ENCODE data around the gene TMEM170B. TPM values are rescaled to one million over a fixed set of nuclear protein-coding genes. Genes with fewer than 3 reads are reported as not detected.

The TMEM170B gene
- polyA plus RNA-seq, 1 donor (not counting 4 experiments of a cell fraction or from before 2014, with no cell fraction given), result 0.08 TPM

DNA sequence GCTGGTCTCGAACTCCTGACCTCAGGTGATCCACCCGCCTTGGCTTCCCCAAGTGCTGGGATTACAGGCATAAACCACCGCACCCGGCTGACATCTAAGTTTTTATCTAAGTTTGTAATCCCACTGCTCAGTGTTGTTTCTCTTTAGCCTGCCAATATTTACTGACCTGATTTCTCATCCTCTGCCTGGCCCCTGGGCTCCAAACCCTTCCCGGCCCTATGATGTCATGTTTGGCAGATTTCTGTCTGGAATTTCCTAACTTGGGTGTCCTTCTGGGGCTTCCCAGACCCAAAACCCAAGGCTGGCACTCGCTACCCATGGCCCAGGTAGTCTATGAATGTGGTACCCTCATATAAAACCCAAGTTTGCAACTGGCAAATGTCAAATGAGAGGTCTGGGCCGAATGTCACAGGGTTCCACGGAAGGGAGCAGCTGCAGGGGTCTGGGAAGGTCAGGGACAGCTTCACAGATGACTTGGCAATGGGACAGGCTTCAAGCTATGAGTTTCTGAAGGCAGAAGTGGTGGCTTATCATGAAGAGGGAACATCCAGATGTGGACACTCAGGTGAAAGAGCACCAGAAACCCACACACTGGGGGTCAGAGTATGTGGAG, 54.9 kb downstream of the TMEM170B start:
- Histone ChIP-seq H3K79me2 (ENCODE audit: control insufficient read depth, insufficient read depth, low read length) (no peaks in the 10 kb centered on the region), H3K4me1 (ENCODE audit: control insufficient read depth, extremely low read depth, insufficient read depth, low read length) (peaks cover 3% of the 10 kb centered on the region), H3K27me3 (ENCODE audit: control insufficient read depth, extremely low read depth, insufficient read depth, low read length) (no peaks in the 10 kb centered on the region), H3K27ac (ENCODE audit: control insufficient read depth, insufficient read depth, low read length) (no peak overlapping the region), H3K36me3 (ENCODE audit: control insufficient read depth in 2 of 2, extremely low read depth in 1 of 2, insufficient read depth in 2 of 2, low read length in 2 of 2) (no peaks in the 10 kb centered on the region), H3K4me2 (ENCODE audit: control insufficient read depth, extremely low read depth, insufficient read depth, low read depth, low read length) (no peak overlapping the region), H3K9me1 (ENCODE audit: control insufficient read depth, extremely low read depth, insufficient read depth, low read length) (no peaks in the 10 kb centered on the region), H3K9ac (ENCODE audit: control insufficient read depth, extremely low read depth, insufficient read depth, low read length) (no peak overlapping the region), H3K9me3 (ENCODE audit: control insufficient read depth, low read depth, low read length) (no peaks in the 10 kb centered on the region), H2AFZ (ENCODE audit: control insufficient read depth, low read length) (no peak overlapping the region), H4K20me1 (ENCODE audit: control insufficient read depth, extremely low read depth, insufficient read depth, low read length) (no peaks in the 10 kb centered on the region), H3K4me3 (ENCODE audit: control insufficient read depth in 2 of 3, extremely low read depth in 1 of 3, insufficient read depth in 2 of 3, low read depth in 1 of 3, low read length in 3 of 3) (no peak overlapping the region)
- dilution Hi-C loops (cut with MboI; ENCODE audit: extremely low pct_ligation_motif_present, low sequenced_read_pairs), result no loop called here
- DNase-seq (ENCODE audit: low read depth, low spot score) (no peak), FAIRE-seq (no peak)
- TF ChIP-seq, protein P1, sequence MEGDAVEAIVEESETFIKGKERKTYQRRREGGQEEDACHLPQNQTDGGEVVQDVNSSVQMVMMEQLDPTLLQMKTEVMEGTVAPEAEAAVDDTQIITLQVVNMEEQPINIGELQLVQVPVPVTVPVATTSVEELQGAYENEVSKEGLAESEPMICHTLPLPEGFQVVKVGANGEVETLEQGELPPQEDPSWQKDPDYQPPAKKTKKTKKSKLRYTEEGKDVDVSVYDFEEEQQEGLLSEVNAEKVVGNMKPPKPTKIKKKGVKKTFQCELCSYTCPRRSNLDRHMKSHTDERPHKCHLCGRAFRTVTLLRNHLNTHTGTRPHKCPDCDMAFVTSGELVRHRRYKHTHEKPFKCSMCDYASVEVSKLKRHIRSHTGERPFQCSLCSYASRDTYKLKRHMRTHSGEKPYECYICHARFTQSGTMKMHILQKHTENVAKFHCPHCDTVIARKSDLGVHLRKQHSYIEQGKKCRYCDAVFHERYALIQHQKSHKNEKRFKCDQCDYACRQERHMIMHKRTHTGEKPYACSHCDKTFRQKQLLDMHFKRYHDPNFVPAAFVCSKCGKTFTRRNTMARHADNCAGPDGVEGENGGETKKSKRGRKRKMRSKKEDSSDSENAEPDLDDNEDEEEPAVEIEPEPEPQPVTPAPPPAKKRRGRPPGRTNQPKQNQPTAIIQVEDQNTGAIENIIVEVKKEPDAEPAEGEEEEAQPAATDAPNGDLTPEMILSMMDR (optimal IDR thresholded peaks at IDR 0.05 in 1 of 3, IDR thresholded peaks at IDR 0.05 in 1 of 3, conservative IDR thresholded peaks at IDR 0.05 in 1 of 3; ENCODE audit: extremely low read depth in 1 of 3, insufficient read depth in 2 of 3, low read length in 3 of 3), result no peak
- TF ChIP-seq EZH2 (IDR thresholded peaks at IDR 0.05; ENCODE audit: low read length), result no peak

DNA sequence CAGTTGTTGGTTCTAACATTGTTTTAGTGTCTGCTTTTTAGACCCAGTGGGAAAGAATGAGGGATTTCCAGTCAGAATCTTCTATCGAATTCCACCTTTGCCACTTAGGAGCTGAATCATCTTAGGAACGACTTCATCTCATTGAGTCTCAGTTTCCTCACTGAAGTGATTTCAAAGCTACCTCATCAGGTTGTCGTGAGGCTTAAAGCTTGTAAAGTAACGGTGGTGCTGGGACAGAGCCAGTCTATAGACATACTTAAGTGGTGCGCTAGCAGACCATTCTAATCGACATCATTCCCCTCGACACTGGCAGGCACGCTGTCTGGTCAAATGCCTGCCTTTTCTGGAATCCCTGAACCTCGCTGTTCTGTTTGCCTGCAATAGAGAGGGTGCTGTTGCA, 55.5 kb downstream of the TMEM170B start:
- TF ChIP-seq, protein P1 (optimal IDR thresholded peaks at IDR 0.05 in 1 of 3, IDR thresholded peaks at IDR 0.05 in 1 of 3, conservative IDR thresholded peaks at IDR 0.05 in 1 of 3; ENCODE audit: extremely low read depth in 1 of 3, insufficient read depth in 2 of 3, low read length in 3 of 3), result no peak
- no peak for TF ChIP-seq EZH2 (IDR thresholded peaks at IDR 0.05; ENCODE audit: low read length)
- DNase-seq (ENCODE audit: low read depth, low spot score) (no peak), FAIRE-seq (no peak)
- Histone ChIP-seq H3K9me1 (ENCODE audit: control insufficient read depth, extremely low read depth, insufficient read depth, low read length) (no peaks in the 10 kb centered on the region), H3K4me2 (ENCODE audit: control insufficient read depth, extremely low read depth, insufficient read depth, low read depth, low read length) (no peak overlapping the region), H3K27ac (ENCODE audit: control insufficient read depth, insufficient read depth, low read length) (no peak overlapping the region), H3K9ac (ENCODE audit: control insufficient read depth, extremely low read depth, insufficient read depth, low read length) (no peak overlapping the region), H4K20me1 (ENCODE audit: control insufficient read depth, extremely low read depth, insufficient read depth, low read length) (no peaks in the 10 kb centered on the region), H2AFZ (ENCODE audit: control insufficient read depth, low read length) (no peak overlapping the region), H3K36me3 (ENCODE audit: control insufficient read depth in 2 of 2, extremely low read depth in 1 of 2, insufficient read depth in 2 of 2, low read length in 2 of 2) (no peaks in the 10 kb centered on the region), H3K27me3 (ENCODE audit: control insufficient read depth, extremely low read depth, insufficient read depth, low read length) (no peaks in the 10 kb centered on the region), H3K4me3 (ENCODE audit: control insufficient read depth in 2 of 3, extremely low read depth in 1 of 3, insufficient read depth in 2 of 3, low read depth in 1 of 3, low read length in 3 of 3) (no peak overlapping the region), H3K4me1 (ENCODE audit: control insufficient read depth, extremely low read depth, insufficient read depth, low read length) (peaks cover 3% of the 10 kb centered on the region), H3K9me3 (ENCODE audit: control insufficient read depth, low read depth, low read length) (no peaks in the 10 kb centered on the region), H3K79me2 (ENCODE audit: control insufficient read depth, insufficient read depth, low read length) (no peaks in the 10 kb centered on the region)
- dilution Hi-C loops (cut with MboI; ENCODE audit: extremely low pct_ligation_motif_present, low sequenced_read_pairs), result no loop called here
